DND-41 (cell line): ENCODE data around the gene HAPLN3.

Experiments used
- EZH2 ChIP-seq: IDR thresholded peaks from 3 replicates; pipeline ENCODE4 v1.6.1; 2012; ENCODE audit warnings: borderline replicate concordance, low read depth, mild to moderate bottlenecking, moderate library complexity, low read length, inconsistent platforms; ENCODE audit not compliant: severe bottlenecking
- TF ChIP-seq, protein P1 (sequence below): IDR thresholded peaks from 2 replicates; pipeline ENCODE4 v1.5.1; 2012; ENCODE audit warnings: borderline replicate concordance, low read length, moderate library complexity, mild to moderate bottlenecking; ENCODE audit not compliant: poor library complexity, severe bottlenecking; ENCODE audit errors: extremely low read depth

DNA sequence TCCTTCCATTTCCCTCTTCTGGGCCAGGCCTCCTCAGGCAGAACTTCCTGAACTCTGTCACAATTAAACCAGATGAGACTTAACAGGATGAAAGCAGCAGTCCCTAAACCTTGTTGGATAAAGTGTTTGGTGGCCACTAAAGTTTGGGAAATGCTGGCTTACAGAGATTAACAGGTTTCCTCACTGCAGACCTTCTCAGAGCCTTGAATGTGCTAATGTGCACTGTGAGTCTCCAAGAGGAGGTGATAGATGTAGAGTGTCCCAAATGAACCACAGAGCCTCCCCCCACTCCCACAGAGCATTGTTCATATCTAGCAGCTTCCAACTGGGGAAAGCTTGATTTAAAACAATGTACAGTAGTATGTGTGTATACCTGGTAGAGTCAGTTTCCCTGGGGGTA is 42.9 kb downstream of the HAPLN3 start:
- TF ChIP-seq, protein P1, sequence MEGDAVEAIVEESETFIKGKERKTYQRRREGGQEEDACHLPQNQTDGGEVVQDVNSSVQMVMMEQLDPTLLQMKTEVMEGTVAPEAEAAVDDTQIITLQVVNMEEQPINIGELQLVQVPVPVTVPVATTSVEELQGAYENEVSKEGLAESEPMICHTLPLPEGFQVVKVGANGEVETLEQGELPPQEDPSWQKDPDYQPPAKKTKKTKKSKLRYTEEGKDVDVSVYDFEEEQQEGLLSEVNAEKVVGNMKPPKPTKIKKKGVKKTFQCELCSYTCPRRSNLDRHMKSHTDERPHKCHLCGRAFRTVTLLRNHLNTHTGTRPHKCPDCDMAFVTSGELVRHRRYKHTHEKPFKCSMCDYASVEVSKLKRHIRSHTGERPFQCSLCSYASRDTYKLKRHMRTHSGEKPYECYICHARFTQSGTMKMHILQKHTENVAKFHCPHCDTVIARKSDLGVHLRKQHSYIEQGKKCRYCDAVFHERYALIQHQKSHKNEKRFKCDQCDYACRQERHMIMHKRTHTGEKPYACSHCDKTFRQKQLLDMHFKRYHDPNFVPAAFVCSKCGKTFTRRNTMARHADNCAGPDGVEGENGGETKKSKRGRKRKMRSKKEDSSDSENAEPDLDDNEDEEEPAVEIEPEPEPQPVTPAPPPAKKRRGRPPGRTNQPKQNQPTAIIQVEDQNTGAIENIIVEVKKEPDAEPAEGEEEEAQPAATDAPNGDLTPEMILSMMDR: no peak
- no peak for TF ChIP-seq EZH2
